Endodermal cell (in vitro differentiated cells): ENCODE measurements around the gene ARHGAP36. TPM values are rescaled to one million over a fixed set of nuclear protein-coding genes. Genes with fewer than 3 reads are reported as not detected.

Experiments
- DNase-seq: peaks from one replicate; pipeline ENCODE4 v3.0.0-alpha.2; 2017
- H3K27ac ChIP-seq: 2 replicates; pipeline ENCODE4 v1.5.1; 2013; ENCODE audit warnings: mild to moderate bottlenecking, low read depth, low read length, moderate library complexity
- H3K27me3 ChIP-seq: 2 replicates; pipeline ENCODE4 v1.6.1; 2013; ENCODE audit warnings: mild to moderate bottlenecking, low read length, moderate library complexity; ENCODE audit not compliant: insufficient read depth, control insufficient read depth, poor library complexity, severe bottlenecking
- H3K36me3 ChIP-seq: 2 replicates; pipeline ENCODE4 v1.7.0; 2013; ENCODE audit warnings: mild to moderate bottlenecking, low read length, moderate library complexity; ENCODE audit not compliant: control insufficient read depth, insufficient read depth
- H3K4me1 ChIP-seq: one replicate; pipeline ENCODE4 v1.7.0; 2013; ENCODE audit warnings: low read length; ENCODE audit not compliant: control insufficient read depth, insufficient read depth
- H3K4me3 ChIP-seq: 2 replicates; pipeline ENCODE4 v1.5.1; 2013; ENCODE audit warnings: mild to moderate bottlenecking, low read length, moderate library complexity
- H3K9ac ChIP-seq: 2 replicates; pipeline ENCODE4 v1.6.1; 2013; ENCODE audit warnings: mild to moderate bottlenecking, low read length, moderate library complexity; ENCODE audit not compliant: poor library complexity, severe bottlenecking; ENCODE audit errors: extremely low read depth
- H3K9me3 ChIP-seq: 2 replicates; pipeline ENCODE4 v1.6.1; 2013; ENCODE audit warnings: mild to moderate bottlenecking, low read length, moderate library complexity; ENCODE audit not compliant: control insufficient read depth
- H3K27ac Mint-ChIP-seq: 2 replicates; pipeline ENCODE4 v1.8.0; 2020; ENCODE audit warnings: mixed read lengths
- H3K27me3 Mint-ChIP-seq: 2 replicates; pipeline ENCODE4 v1.8.0; 2021; ENCODE audit warnings: mild to moderate bottlenecking, mixed read lengths; ENCODE audit not compliant: insufficient read depth
- H3K36me3 Mint-ChIP-seq: 2 replicates; pipeline ENCODE4 v1.8.0; 2020; ENCODE audit warnings: low read depth, mixed read lengths
- H3K4me1 Mint-ChIP-seq: 2 replicates; pipeline ENCODE4 v1.8.0; 2020; ENCODE audit warnings: mixed read lengths
- H3K4me3 Mint-ChIP-seq: 2 replicates; pipeline ENCODE4 v1.8.0; 2020; ENCODE audit warnings: mild to moderate bottlenecking, moderate library complexity, mixed read lengths
- H3K9me3 Mint-ChIP-seq: 2 replicates; pipeline ENCODE4 v1.8.0; 2020; ENCODE audit warnings: mild to moderate bottlenecking, mixed read lengths
- CTCF ChIP-seq: fragments of 200-600 bp; sonication (generic); conservative IDR thresholded peaks from 2 replicates; pipeline ENCODE4 v1.5.0; 2021; ENCODE audit warnings: antibody characterized with exemption, mild to moderate bottlenecking
- WGBS, 2 experiments: methylation state at CpG; one replicate each; pipeline versions ENCODE4 v1.1.5 to v1.1.7; 2013; ENCODE audit warnings: missing lambda C conversion rate in 2 of 2, mixed read lengths in 1 of 2; ENCODE audit not compliant: insufficient coverage in 1 of 2, insufficient read length in 1 of 2; 5-methylcytosine and 5-hydroxymethylcytosine counted together
- total RNA-seq, 2 donors: library from RNA; stranded (reverse); fragmentation: NEBNext Ultra II Directional in 1 of 2; extraction: Animal tissue kit (Norgen Biotek cat#: 25700) in 1 of 2; gene quantifications; 2 replicates in 1 of 2; 3 replicates in 1 of 2; pipeline ENCODE4 v1.2.1, GENCODE V29; 2021

ARHGAP36 gene
- total RNA-seq, 2 donors from 2014 or later = 0.24 TPM; not detected in 1

GRCh38 chrX:131139072-131139471, 80.9 kb downstream of the ARHGAP36 start:
- Mint-ChIP-seq H3K4me3 (no peak overlapping the region), H3K27me3 (peaks cover 3% of the 10 kb centered on the region), H3K9me3 (no peaks in the 10 kb centered on the region), H3K4me1 (no peaks in the 10 kb centered on the region), H3K27ac (no peak overlapping the region), H3K36me3 (no peaks in the 10 kb centered on the region)
- H3K4me1 ChIP-seq = no peaks in the 10 kb centered on the region
- no peaks in the 10 kb centered on the region for H3K9me3 ChIP-seq
- H3K27me3 ChIP-seq = no peaks in the 10 kb centered on the region
- H3K4me3 ChIP-seq = no peak overlapping the region
- H3K36me3 ChIP-seq = no peaks in the 10 kb centered on the region
- H3K9ac ChIP-seq = no peak overlapping the region
- H3K27ac ChIP-seq = no peak overlapping the region
- TF ChIP-seq CTCF = no peak
- no peak for DNase-seq
- WGBS, 2 experiments = 79% methylated on average over 2 of the region's 2 CpGs; no CpG with 5 or more reads in 1 of the 2 experiments

Other genes with a start within 250 kb of the ARHGAP36 start
- gene ENOX2, start 155.1 kb upstream of the ARHGAP36 start, total RNA-seq = 10 to 100 TPM in 1 of 2 donors, 1 to 10 TPM in 1; 7.3 to 26.2 TPM
- 10 to 100 TPM in 1 of 2 donors, 1 to 10 TPM in 1; 5.6 to 10.5 TPM for gene IGSF1, start 231.0 kb downstream of the ARHGAP36 start, total RNA-seq